Measurements from ENCODE around the gene STPG3.
"Not testable (repeated sequence)": the region's sequence is repeated elsewhere in the genome, so short reads cannot be mapped to it uniquely, and the experiment has no call there.

Gene STPG3

GRCh38 chr9:137253717-137254623 lies 2.9 kb downstream of the STPG3 start:
- Histone ChIP-seq H3K4me3 (ENCODE audit: insufficient read length, low read depth) (peak overlapping the region; percentile 98), H3K27me3 (ENCODE audit: insufficient read depth, insufficient read length) (no peaks in the 10 kb centered on the region), H3K36me3 (ENCODE audit: insufficient read depth, insufficient read length, low read length) (peaks cover 29% of the 10 kb centered on the region), H3K9ac (ENCODE audit: insufficient read length, low read depth) (peak overlapping the region; percentile 99), H3K9me3 (ENCODE audit: insufficient read depth, low read length) (no peaks in the 10 kb centered on the region), H3K4me1 (ENCODE audit: insufficient read depth, insufficient read length) (peaks cover 31% of the 10 kb centered on the region)
- DNase-seq (ENCODE audit: low read depth, low spot score) = no peak
- TF ChIP-seq SUZ12 (IDR thresholded peaks at IDR 0.05; ENCODE audit: extremely low read depth, insufficient read depth, insufficient read length) = no peak
- no peak for TF ChIP-seq ZNF274 (IDR thresholded peaks at IDR 0.05; ENCODE audit: low read depth, low read length)

GRCh38 chr9:137254624-137255447 lies 3.8 kb downstream of the STPG3 start, which contains the start of gene NELFB:
Gene NELFB, plus strand, starts transcription at chr9:137255327.
- Histone ChIP-seq H3K9ac (ENCODE audit: insufficient read length, low read depth) (peak within 1 kb of the TSS; percentile 99), H3K27me3 (ENCODE audit: insufficient read depth, insufficient read length) (no peaks in the 10 kb centered on the region), H3K4me3 (ENCODE audit: insufficient read length, low read depth) (peak within 1 kb of the TSS; percentile 98), H3K9me3 (ENCODE audit: insufficient read depth, low read length) (no peaks in the 10 kb centered on the region), H3K36me3 (ENCODE audit: insufficient read depth, insufficient read length, low read length) (peaks cover 34% of the 10 kb centered on the region), H3K4me1 (ENCODE audit: insufficient read depth, insufficient read length) (peaks cover 31% of the 10 kb centered on the region)
- TF ChIP-seq SUZ12 (IDR thresholded peaks at IDR 0.05; ENCODE audit: extremely low read depth, insufficient read depth, insufficient read length) = no peak
- TF ChIP-seq YY1 (IDR thresholded peaks at IDR 0.05; ENCODE audit: insufficient read depth, insufficient read length) = no peak
- TF ChIP-seq ZNF274 (IDR thresholded peaks at IDR 0.05; ENCODE audit: low read depth, low read length) = no peak
- peak; percentile 67 for DNase-seq (ENCODE audit: low read depth, low spot score)

GRCh38 chr9:137255448-137256114 lies 4.5 kb downstream of the STPG3 start:
- no peak for DNase-seq (ENCODE audit: low read depth, low spot score)
- TF ChIP-seq YY1 (IDR thresholded peaks at IDR 0.05; ENCODE audit: insufficient read depth, insufficient read length) = no peak
- TF ChIP-seq ZNF274 (IDR thresholded peaks at IDR 0.05; ENCODE audit: low read depth, low read length) = no peak
- TF ChIP-seq SUZ12 (IDR thresholded peaks at IDR 0.05; ENCODE audit: extremely low read depth, insufficient read depth, insufficient read length) = no peak
- Histone ChIP-seq H3K27me3 (ENCODE audit: insufficient read depth, insufficient read length) (no peaks in the 10 kb centered on the region), H3K9me3 (ENCODE audit: insufficient read depth, low read length) (no peaks in the 10 kb centered on the region), H3K9ac (ENCODE audit: insufficient read length, low read depth) (peak overlapping the region; percentile 99), H3K36me3 (ENCODE audit: insufficient read depth, insufficient read length, low read length) (peaks cover 34% of the 10 kb centered on the region), H3K4me3 (ENCODE audit: insufficient read length, low read depth) (peak overlapping the region; percentile 98), H3K4me1 (ENCODE audit: insufficient read depth, insufficient read length) (peaks cover 28% of the 10 kb centered on the region)

- H3K4me1 ChIP-seq (ENCODE audit: insufficient read depth, insufficient read length) = peaks cover 25% of the 10 kb centered on the region
Observed at GRCh38 chr9:137256362-137256761, 5.3 kb downstream of the STPG3 start.

GRCh38 chr9:137256856-137257255 lies 5.8 kb downstream of the STPG3 start:
- peak overlapping the region; percentile 98 for H3K4me3 ChIP-seq (ENCODE audit: insufficient read length, low read depth)
- TF ChIP-seq SUZ12 (IDR thresholded peaks at IDR 0.05; ENCODE audit: extremely low read depth, insufficient read depth, insufficient read length) = no peak
- TF ChIP-seq ZNF274 (IDR thresholded peaks at IDR 0.05; ENCODE audit: low read depth, low read length) = no peak
- no peak for TF ChIP-seq YY1 (IDR thresholded peaks at IDR 0.05; ENCODE audit: insufficient read depth, insufficient read length)
- H3K4me1 ChIP-seq (ENCODE audit: insufficient read depth, insufficient read length) = peaks cover 23% of the 10 kb centered on the region
- peaks cover 34% of the 10 kb centered on the region for H3K36me3 ChIP-seq (ENCODE audit: insufficient read depth, insufficient read length, low read length)
- no peaks in the 10 kb centered on the region for H3K9me3 ChIP-seq (ENCODE audit: insufficient read depth, low read length)
- no peak for DNase-seq (ENCODE audit: low read depth, low spot score)
- H3K27me3 ChIP-seq (ENCODE audit: insufficient read depth, insufficient read length) = no peaks in the 10 kb centered on the region
- H3K9ac ChIP-seq (ENCODE audit: insufficient read length, low read depth) = peak overlapping the region; percentile 53

More at GRCh38 chr9:137256362-137256761, 5.3 kb downstream of the STPG3 start:
- no peak for DNase-seq (ENCODE audit: low read depth, low spot score)
- Histone ChIP-seq H3K9ac (ENCODE audit: insufficient read length, low read depth) (peak overlapping the region; percentile 99), H3K36me3 (ENCODE audit: insufficient read depth, insufficient read length, low read length) (peaks cover 34% of the 10 kb centered on the region), H3K9me3 (ENCODE audit: insufficient read depth, low read length) (no peaks in the 10 kb centered on the region), H3K4me3 (ENCODE audit: insufficient read length, low read depth) (peak overlapping the region; percentile 98), H3K27me3 (ENCODE audit: insufficient read depth, insufficient read length) (no peaks in the 10 kb centered on the region)
- TF ChIP-seq SUZ12 (IDR thresholded peaks at IDR 0.05; ENCODE audit: extremely low read depth, insufficient read depth, insufficient read length) (no peak), YY1 (IDR thresholded peaks at IDR 0.05; ENCODE audit: insufficient read depth, insufficient read length) (no peak), ZNF274 (IDR thresholded peaks at IDR 0.05; ENCODE audit: low read depth, low read length) (no peak)

- H3K4me1 ChIP-seq (ENCODE audit: insufficient read depth, insufficient read length); H3K4me3 ChIP-seq (ENCODE audit: insufficient read length, low read depth); H3K9ac ChIP-seq (ENCODE audit: insufficient read length, low read depth); H3K9me3 ChIP-seq (ENCODE audit: insufficient read depth, low read length); H3K27me3 ChIP-seq (ENCODE audit: insufficient read depth, insufficient read length); DNase-seq (ENCODE audit: low read depth, low spot score): not testable (repeated sequence)
- H3K36me3 ChIP-seq (ENCODE audit: insufficient read depth, insufficient read length, low read length) = peaks cover 64% of the 10 kb centered on the region
Observed at GRCh38 chr9:137262173-137262908, 11.3 kb downstream of the STPG3 start.
